Measurements from ENCODE around the gene GLI3. TPM values are rescaled to one million over a fixed set of nuclear protein-coding genes. Genes with fewer than 3 reads are reported as not detected.

The GLI3 gene
- total and polyA plus RNA-seq, 2 of the 8 experiments (the other 6 are each of a cell fraction or from before 2014, with no cell fraction given), result 8.0 to 31.1 TPM

GRCh38 chr7:42110333-42110732, 126.7 kb downstream of the GLI3 start:
- Histone ChIP-seq H2BK120ac (replicated peaks; ENCODE audit: low read depth, low read length) (no peak overlapping the region), H3K23me2 (ENCODE audit: low read depth, low read length) (no peaks in the 10 kb centered on the region), H3K79me1 (ENCODE audit: low read depth, low read length) (no peaks in the 10 kb centered on the region; the same call in none of the 2 replicates), H3K27ac (ENCODE audit: low read depth, low read length) (no peak overlapping the region), H4K8ac (ENCODE audit: extremely low read depth, insufficient read depth, low read length) (no peak overlapping the region), H3K79me2 (ENCODE audit: control insufficient read depth in 1 of 2, insufficient read depth in 2 of 2, low read length in 2 of 2) (no peaks in the 10 kb centered on the region), H2AFZ (ENCODE audit: low read length) (no peak overlapping the region), H2BK20ac (ENCODE audit: low read length) (no peak overlapping the region), H3K4ac (replicated peaks; ENCODE audit: insufficient read length, low read depth, low read length) (no peak overlapping the region), H3K4me1 (replicated peaks in 1 of 4; ENCODE audit: control insufficient read depth in 3 of 4, insufficient read depth in 4 of 4, low read length in 3 of 4) (peaks cover 6 to 17% (median 11%) of the 10 kb centered on the region in 4 experiments; a peak in 6 of 7 replicates), H4K91ac (replicated peaks; ENCODE audit: insufficient read length, low read length) (no peak overlapping the region), H2BK12ac (ENCODE audit: low read depth, low read length) (no peak overlapping the region), H3K56ac (replicated peaks; ENCODE audit: insufficient read length, low read depth, low read length) (no peak overlapping the region), H3K18ac (ENCODE audit: extremely low read depth, low read length) (no peak overlapping the region), H2BK5ac (ENCODE audit: low read depth, low read length) (no peak overlapping the region), H3K23ac (ENCODE audit: insufficient read length) (no peak overlapping the region), H3K9me3 (ENCODE audit: insufficient read depth in 2 of 2, low read depth in 1 of 2, low read length in 1 of 2) (no peaks in the 10 kb centered on the region), H3K27me3 (replicated peaks in 1 of 4; ENCODE audit: control insufficient read depth in 3 of 4, extremely low read depth in 1 of 4, insufficient read depth in 3 of 4, low read length in 3 of 4) (no peaks in the 10 kb centered on the region), H3K14ac (ENCODE audit: insufficient read length) (no peak overlapping the region), H3K36me3 (ENCODE audit: control insufficient read depth in 2 of 4, insufficient read depth in 4 of 4, low read length in 3 of 4) (no peaks in the 10 kb centered on the region), H2BK15ac (ENCODE audit: low read length) (no peak overlapping the region), H4K5ac (ENCODE audit: insufficient read length, low read depth, low read length) (no peak overlapping the region), H3K9ac (replicated peaks in 1 of 4; ENCODE audit: extremely low read depth in 1 of 4, low read depth in 3 of 4, low read length in 3 of 4) (no peak overlapping the region), H2AK5ac (ENCODE audit: low read depth, low read length) (no peak overlapping the region), H4K20me1 (replicated peaks in 1 of 2; ENCODE audit: control insufficient read depth in 1 of 2, insufficient read depth in 2 of 2, low read length in 2 of 2) (peaks cover 3 to 4% of the 10 kb centered on the region in 2 experiments), H3K4me2 (ENCODE audit: insufficient read depth in 1 of 2, low read depth in 2 of 2, low read length in 2 of 2) (no peak overlapping the region), H3K4me3 (ENCODE audit: extremely low read depth in 1 of 4, insufficient read depth in 2 of 4, low read depth in 3 of 4, low read length in 4 of 4) (no peak overlapping the region)
- POLR2A ChIA-PET (ENCODE audit: partially characterized antibody), result no interaction called here
- no peak for FAIRE-seq
- DNase-seq (ENCODE audit: low read depth in 1 of 2, low spot score in 2 of 2), result no peak
- CTCF ChIA-PET (ENCODE audit: partially characterized antibody), result interaction anchor here (1.6 kb wide), 1 partner anchor 76 kb away, joined by 5 read pairs; no protein-coding TSS in a partner anchor
- 96% methylated on average over 5 of the region's 5 CpGs; no CpG with 5 or more reads in 1 of the 2 experiments for WGBS, 2 experiments (ENCODE audit: extremely low coverage in 1 of 2, insufficient coverage in 1 of 2, insufficient read length in 1 of 2, insufficient replicate concordance in 2 of 2, low coverage in 1 of 2, low lambda C conversion rate in 2 of 2, missing lambda C conversion rate in 1 of 2)
- TF ChIP-seq ATF3 (IDR thresholded peaks at IDR 0.05; ENCODE audit: insufficient read depth, low read depth, low read length), result no peak
- TF ChIP-seq POLR2A (IDR thresholded peaks at IDR 0.05; ENCODE audit: control extremely low read depth in 1 of 2, low read depth in 2 of 2, low read length in 2 of 2), result no peak
- no peak for TF ChIP-seq CTCF (IDR thresholded peaks at IDR 0.05; ENCODE audit: control extremely low read depth in 1 of 3, insufficient read depth in 1 of 3, low read depth in 1 of 3, low read length in 3 of 3)
- no peak for TF ChIP-seq TAF7 (optimal IDR thresholded peaks at IDR 0.05; ENCODE audit: borderline replicate concordance, low read depth, low read length)
- TF ChIP-seq YY1 (IDR thresholded peaks at IDR 0.05; ENCODE audit: low read depth, low read length), result no peak
- TF ChIP-seq JUND (IDR thresholded peaks at IDR 0.05; ENCODE audit: low read length), result no peak
- TF ChIP-seq EGR1 (IDR thresholded peaks at IDR 0.05; ENCODE audit: borderline replicate concordance, low read depth, low read length), result no peak
- no peak for TF ChIP-seq SP4 (IDR thresholded peaks at IDR 0.05; ENCODE audit: low read length)
- TF ChIP-seq RAD21 (IDR thresholded peaks at IDR 0.05 in 1 of 2, conservative IDR thresholded peaks at IDR 0.05 in 1 of 2; ENCODE audit: low read depth in 2 of 2, low read length in 2 of 2), result no peak
- no peak for TF ChIP-seq NRF1 (IDR thresholded peaks at IDR 0.05; ENCODE audit: low read depth, low read length)
- TF ChIP-seq SAP30 (IDR thresholded peaks at IDR 0.05; ENCODE audit: insufficient read depth, insufficient replicate concordance, low read length), result no peak
